GM18499 (cell line): ENCODE measurements around the gene SYCP1.
"Not testable (repeated sequence)": the region's sequence is repeated elsewhere in the genome, so short reads cannot be mapped to it uniquely, and the experiment has no call there.

ENCODE experiments used
- ATAC-seq: cut with Tn5 transposase; IDR thresholded peaks from one replicate; pipeline ENCODE4 v1.9.1; 2021; ENCODE audit warnings: moderate number of reproducible peaks; ENCODE audit not compliant: insufficient read depth, unreplicated experiment

SYCP1 gene, protein sequence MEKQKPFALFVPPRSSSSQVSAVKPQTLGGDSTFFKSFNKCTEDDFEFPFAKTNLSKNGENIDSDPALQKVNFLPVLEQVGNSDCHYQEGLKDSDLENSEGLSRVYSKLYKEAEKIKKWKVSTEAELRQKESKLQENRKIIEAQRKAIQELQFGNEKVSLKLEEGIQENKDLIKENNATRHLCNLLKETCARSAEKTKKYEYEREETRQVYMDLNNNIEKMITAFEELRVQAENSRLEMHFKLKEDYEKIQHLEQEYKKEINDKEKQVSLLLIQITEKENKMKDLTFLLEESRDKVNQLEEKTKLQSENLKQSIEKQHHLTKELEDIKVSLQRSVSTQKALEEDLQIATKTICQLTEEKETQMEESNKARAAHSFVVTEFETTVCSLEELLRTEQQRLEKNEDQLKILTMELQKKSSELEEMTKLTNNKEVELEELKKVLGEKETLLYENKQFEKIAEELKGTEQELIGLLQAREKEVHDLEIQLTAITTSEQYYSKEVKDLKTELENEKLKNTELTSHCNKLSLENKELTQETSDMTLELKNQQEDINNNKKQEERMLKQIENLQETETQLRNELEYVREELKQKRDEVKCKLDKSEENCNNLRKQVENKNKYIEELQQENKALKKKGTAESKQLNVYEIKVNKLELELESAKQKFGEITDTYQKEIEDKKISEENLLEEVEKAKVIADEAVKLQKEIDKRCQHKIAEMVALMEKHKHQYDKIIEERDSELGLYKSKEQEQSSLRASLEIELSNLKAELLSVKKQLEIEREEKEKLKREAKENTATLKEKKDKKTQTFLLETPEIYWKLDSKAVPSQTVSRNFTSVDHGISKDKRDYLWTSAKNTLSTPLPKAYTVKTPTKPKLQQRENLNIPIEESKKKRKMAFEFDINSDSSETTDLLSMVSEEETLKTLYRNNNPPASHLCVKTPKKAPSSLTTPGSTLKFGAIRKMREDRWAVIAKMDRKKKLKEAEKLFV

DNA sequence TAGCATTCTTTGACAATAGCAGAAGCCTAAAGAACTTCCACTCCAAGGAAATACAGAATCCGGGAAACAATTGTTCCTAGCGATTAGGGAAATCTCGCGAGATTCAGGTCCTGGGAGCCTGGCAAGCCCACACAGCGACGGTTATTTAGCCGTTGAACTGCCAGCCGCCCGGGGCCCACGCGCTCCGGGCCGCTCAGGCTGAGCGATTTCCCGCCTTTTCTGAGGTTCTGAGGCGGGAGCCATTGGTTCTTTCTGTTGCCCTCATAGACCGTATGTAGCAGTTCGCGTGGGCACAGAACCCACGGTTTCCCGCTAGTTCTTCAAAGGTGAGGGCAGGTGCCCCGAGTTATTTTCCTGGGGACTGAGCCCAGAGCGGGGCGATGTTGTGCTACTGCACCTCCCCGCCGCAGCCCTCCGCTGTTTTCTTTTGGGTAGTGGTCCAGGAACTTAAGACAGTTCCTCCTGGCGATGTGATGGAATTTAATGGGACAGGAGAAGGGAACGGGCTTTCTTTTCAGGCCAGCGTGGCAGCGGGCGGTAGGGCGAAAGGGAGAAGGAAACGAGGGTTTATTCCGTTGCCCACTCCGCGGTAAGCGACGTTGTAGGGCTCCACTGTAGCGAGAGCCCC lies at the start of gene SYCP1:
Gene SYCP1 (plus strand): TSS at position 171 of the 628 bp plus-strand sequence. CDS start 602 bp downstream, outside the sequence.
- ATAC-seq: no peak

DNA sequence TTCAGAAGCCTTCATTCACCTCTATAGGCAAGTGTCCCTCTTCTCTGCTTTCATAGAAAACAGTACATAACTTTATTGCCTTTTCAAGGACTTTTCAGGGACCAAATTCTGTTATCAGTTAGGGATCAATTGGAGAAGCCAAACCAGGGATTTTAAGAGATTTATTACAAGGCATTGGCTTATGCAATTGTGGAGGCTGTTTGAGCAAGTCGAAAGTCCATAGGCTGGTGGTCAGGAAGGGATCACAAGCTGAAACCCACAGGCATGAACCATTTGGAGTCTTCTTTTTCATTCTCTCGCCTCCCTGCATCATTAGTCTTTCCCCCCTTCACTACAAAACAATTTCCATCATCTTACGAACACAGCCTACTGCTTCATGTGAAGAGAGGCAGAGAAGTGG lies 34.8 kb upstream of the SYCP1 start:
- ATAC-seq: no peak

GRCh38 chr1:114820392-114820791 lies 34.3 kb upstream of the SYCP1 start:
- ATAC-seq: no peak

DNA sequence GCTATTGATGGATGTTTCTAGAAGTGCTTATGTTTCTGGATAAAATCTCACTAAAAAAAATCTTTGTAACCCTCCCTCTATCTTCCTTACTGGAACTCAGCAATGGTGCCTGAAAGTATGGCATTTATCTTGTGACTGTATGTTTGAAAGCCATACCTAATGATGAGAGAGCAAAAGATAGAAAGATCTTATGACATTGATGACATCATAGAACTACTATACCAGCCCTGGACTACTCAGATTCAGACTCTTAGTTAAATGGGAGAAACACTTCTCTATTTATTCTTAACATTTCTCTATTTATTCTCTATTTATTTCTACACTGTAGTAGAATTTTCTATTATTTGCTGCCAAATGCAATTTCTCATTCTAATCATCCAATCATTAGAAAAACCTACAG lies 32.7 kb upstream of the SYCP1 start:
- ATAC-seq: no peak

GRCh38 chr1:114828251-114828650 lies 26.4 kb upstream of the SYCP1 start:
- ATAC-seq: no peak

DNA sequence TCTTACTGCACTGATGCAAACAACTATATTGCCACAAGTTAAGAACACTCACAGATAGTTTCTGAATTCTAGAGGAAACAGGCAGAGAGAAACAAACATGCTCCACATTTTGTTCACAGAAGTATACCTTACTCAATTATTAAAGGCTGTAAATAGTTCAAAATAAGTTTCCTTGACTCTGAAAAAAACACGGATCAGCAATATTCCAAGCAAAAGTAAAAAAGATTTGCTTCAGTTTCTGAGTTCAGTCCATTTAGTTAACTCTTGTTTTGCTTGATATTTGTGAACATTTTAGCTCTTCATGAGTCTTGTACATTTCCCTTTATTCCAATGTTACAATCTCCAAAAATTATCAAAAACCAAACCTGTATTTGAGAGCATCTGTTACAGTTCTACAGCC lies 24.6 kb upstream of the SYCP1 start:
- not testable (repeated sequence) for ATAC-seq

- no peak for ATAC-seq
Observed at GRCh38 chr1:114831276-114831994, 23.2 kb upstream of the SYCP1 start.

GRCh38 chr1:114832057-114832456 lies 22.6 kb upstream of the SYCP1 start:
- ATAC-seq: no peak

DNA sequence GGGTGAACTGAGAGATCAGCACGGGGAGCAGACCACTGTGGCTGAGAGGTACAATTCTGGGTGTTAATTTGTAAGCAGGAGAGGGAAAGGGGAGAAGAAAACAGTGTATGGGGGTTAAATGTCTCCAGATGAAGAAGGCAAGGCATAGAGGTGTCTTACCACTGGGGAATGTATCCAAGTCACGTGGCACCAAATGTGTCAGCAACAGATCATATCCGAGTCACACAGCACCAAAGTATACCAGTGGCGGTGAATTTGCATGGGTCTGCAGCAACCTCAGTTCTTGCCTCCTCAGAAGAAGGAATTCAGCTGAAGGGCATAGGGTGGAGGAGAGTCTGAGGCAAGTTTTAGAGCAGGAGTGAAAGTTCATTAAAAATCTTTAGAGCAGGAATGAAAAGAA lies 21.2 kb upstream of the SYCP1 start:
- no peak for ATAC-seq

- no peak for ATAC-seq
Observed at GRCh38 chr1:114844270-114844669, 10.4 kb upstream of the SYCP1 start.

DNA sequence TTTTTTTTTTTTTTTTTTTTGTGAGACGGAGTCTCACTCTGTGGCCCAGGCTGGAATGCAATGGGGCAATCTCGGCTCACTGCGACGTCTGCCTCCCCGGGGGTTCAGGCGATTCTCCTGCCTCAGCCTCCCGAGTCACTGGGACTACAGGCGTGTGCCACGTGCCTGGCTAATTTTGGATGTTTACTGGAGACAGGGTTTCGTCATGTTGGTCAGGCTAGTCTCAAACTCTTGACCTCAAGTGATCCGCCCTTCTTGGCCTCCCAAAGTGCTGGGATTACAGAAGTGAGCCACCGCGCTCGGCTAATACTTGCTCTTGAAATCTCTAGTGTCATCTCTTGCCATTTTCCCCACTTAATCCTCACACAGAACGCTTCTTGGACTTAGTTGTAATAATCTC lies 1.1 kb upstream of the SYCP1 start:
- no peak for ATAC-seq

- ATAC-seq: no peak
Observed at GRCh38 chr1:114861384-114861783, 6.7 kb downstream of the SYCP1 start.

DNA sequence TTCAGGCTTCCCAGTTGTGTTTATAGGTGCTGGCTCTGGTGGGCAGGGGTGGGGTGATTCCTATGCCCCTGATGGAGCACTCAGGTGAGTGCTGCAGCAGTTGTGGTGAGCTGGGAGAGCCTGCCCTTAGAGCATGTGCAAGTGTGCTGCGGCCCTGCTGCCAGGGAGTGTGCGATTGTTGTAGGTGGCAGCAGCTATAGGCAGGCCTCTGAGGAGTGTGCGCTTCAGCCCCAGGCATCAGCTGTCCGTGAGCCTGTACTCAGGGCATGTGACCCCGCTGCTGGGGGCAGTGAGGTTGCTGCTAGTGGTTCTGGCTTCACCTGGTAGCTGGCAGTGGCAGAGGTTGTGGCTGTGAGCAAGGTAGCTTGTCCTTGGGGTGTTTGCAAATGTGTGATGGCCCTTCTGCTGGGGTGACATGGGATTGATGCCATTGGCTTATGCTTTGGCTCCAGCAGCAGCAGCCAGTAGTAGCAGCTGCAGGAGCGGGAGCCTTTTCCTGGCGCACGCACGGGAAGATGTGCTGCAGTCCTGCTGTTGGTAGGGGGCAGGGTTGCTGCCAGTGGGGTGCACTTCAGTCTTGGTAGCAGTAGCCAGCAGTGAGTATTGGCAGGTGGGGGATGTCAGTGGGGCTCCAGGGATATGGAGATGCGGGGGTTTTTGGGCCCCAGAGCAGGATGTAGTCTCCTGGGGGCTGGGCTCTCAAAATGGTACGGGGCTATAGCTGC lies 37.7 kb downstream of the SYCP1 start:
- no peak for ATAC-seq

DNA sequence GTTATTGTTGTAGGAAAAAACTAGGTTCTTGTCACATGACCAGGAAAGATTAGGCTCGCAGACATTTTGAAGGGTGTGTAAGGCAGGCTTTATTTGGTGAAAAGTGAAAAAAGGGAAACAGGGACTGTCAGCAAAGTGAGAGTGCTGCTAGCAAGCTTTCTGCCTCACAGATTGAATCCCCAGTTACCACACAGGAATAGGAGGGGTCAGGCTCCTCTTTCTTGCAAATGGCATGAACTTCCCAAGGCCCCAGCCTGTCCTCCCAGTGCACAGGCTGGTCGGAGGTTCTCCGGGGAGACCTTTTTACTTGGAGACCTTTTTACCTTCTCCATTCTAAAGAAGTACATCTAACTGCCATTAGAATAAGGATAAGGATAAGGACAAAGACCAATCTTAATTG lies 42.1 kb downstream of the SYCP1 start:
- no peak for ATAC-seq

- ATAC-seq: no peak
Observed at GRCh38 chr1:114901814-114902213, 47.2 kb downstream of the SYCP1 start.

- ATAC-seq: no peak
Observed at GRCh38 chr1:114902343-114902742, 47.7 kb downstream of the SYCP1 start.

GRCh38 chr1:114903480-114903879 lies 48.8 kb downstream of the SYCP1 start:
- ATAC-seq: no peak

DNA sequence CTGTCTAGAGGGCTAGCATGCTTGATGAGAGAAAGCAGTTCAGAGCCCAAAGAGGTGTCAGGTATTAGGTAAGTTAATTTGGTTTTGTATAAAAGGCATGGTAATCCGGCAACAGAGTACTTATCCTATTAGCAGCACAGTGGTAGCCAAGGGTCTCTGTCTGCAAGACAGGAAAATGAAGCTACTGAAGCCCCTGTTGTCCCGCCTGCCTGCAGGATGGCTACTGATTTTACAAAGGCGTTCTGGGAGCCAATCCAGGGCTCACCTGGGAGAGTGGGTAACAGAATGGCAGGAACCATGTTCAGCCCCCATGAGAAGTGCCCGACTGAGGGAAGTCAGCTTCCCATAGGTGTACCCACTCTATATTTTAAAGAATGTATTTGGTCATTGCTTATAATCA lies 61.1 kb downstream of the SYCP1 start:
- ATAC-seq: not testable (repeated sequence)

DNA sequence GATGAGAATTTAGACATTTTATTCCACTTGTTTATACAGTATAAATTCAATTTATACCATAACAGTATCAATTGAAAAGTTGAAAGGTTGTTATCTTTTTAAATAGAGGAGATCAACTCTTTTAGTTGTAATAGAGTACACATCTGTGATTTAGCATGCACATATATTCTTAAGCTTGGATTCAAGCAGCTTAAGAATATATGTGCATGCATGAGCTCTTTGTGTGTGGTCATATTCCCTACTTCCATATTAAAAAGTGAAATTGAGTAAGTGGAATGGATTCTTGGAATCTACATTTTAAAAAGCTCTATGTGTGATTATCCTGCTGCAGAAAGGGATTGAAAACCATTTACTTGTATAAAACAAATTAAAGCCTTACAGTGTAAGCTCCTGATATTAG lies 71.9 kb downstream of the SYCP1 start:
- ATAC-seq: no peak
